Neural cell (in vitro differentiated cells): Measurements from ENCODE around the gene GARIN5A. TPM values are rescaled to one million over a fixed set of nuclear protein-coding genes. Genes with fewer than 3 reads are reported as not detected.
A peak's percentile ranks its signal among the peaks of the same experiment; 100 is the strongest.

Source experiments
- H2AFZ ChIP-seq: fragments of 200-600, 300-800 bp; sonication (generic), shearing (Covaris generic); 2 replicates; pipeline ENCODE4 v1.6.0; 2014; ENCODE audit warnings: low read depth, mild to moderate bottlenecking, antibody characterized with exemption, low read length, moderate library complexity
- H3F3A ChIP-seq: fragments of 200-600 bp; shearing (Covaris generic); 2 replicates; pipeline ENCODE4 v1.6.1; 2016; ENCODE audit warnings: mild to moderate bottlenecking, moderate library complexity, mixed read lengths, antibody characterized with exemption, low read length; ENCODE audit not compliant: insufficient read depth, poor library complexity, severe bottlenecking
- H3K27ac ChIP-seq: fragments of 200-600, 300-800 bp; sonication (generic), shearing (Covaris generic); 2 replicates; pipeline ENCODE4 v1.5.1; 2014; ENCODE audit warnings: mild to moderate bottlenecking, low read length, moderate library complexity
- H3K27me3 ChIP-seq: fragments of 300-800, 200-600 bp; sonication (generic), shearing (Covaris generic); 2 replicates; pipeline ENCODE4 v1.6.0; 2014; ENCODE audit warnings: mild to moderate bottlenecking, low read depth, low read length, moderate library complexity; ENCODE audit not compliant: insufficient read depth
- H3K36me3 ChIP-seq: fragments of 300-800, 200-600 bp; sonication (generic), shearing (Covaris generic); 2 replicates; pipeline ENCODE4 v1.5.1; 2014; ENCODE audit warnings: mild to moderate bottlenecking, antibody characterized with exemption, low read length, moderate library complexity; ENCODE audit not compliant: insufficient read depth
- H3K4me2 ChIP-seq: fragments of 300-800, 200-600 bp; sonication (generic), shearing (Covaris generic); 2 replicates; pipeline ENCODE4 v1.6.0; 2014; ENCODE audit warnings: mild to moderate bottlenecking, low read length
- H3K4me3 ChIP-seq: fragments of 300-800, 200-600 bp; sonication (generic), shearing (Covaris generic); 2 replicates; pipeline ENCODE4 v1.5.1; 2014; ENCODE audit warnings: mild to moderate bottlenecking, low read length, moderate library complexity
- H3K79me2 ChIP-seq: fragments of 200-600 bp; shearing (Covaris generic); replicated peaks from 2 replicates; pipeline ENCODE4 v1.6.0; 2014; ENCODE audit warnings: mild to moderate bottlenecking, low read length, moderate library complexity; ENCODE audit not compliant: insufficient read depth
- H3K9ac ChIP-seq: fragments of 300-800, 200-600 bp; sonication (generic), shearing (Covaris generic); 2 replicates; pipeline ENCODE4 v1.6.1; 2016; ENCODE audit warnings: mild to moderate bottlenecking, low read length, mixed read lengths
- H3K9me2 ChIP-seq: fragments of 200-600 bp; shearing (Covaris generic); 2 replicates; pipeline ENCODE4 v1.6.1; 2016; ENCODE audit warnings: mild to moderate bottlenecking, low read length, mixed read lengths; ENCODE audit not compliant: insufficient read depth
- H3K9me3 ChIP-seq: fragments of 200-600, 300-800 bp; sonication (generic), shearing (Covaris generic); 2 replicates; pipeline ENCODE4 v1.6.1; 2016; ENCODE audit warnings: mild to moderate bottlenecking, mixed run types, low read length, moderate library complexity, mixed read lengths
- H4K20me1 ChIP-seq: fragments of 200-600 bp; shearing (Covaris generic); 2 replicates; pipeline ENCODE4 v1.6.1; 2016; ENCODE audit warnings: mild to moderate bottlenecking, mixed run types; ENCODE audit not compliant: insufficient read depth
- CTCF ChIP-seq: fragments of 450-650 bp; IDR thresholded peaks from 2 replicates; pipeline ENCODE4 v1.5.1; 2014; ENCODE audit warnings: antibody characterized with exemption, mild to moderate bottlenecking, moderate library complexity; ENCODE audit not compliant: poor library complexity, severe bottlenecking
- EP300 ChIP-seq: fragments of 450-650 bp; conservative IDR thresholded peaks from 2 replicates; pipeline ENCODE4 v1.6.1; 2014; ENCODE audit warnings: antibody characterized with exemption, mild to moderate bottlenecking, moderate library complexity; ENCODE audit not compliant: poor library complexity, severe bottlenecking
- EZH2 ChIP-seq: fragments of 200-600, 300-800 bp; shearing (Covaris generic), sonication (generic); IDR thresholded peaks from 2 replicates; pipeline ENCODE4 v1.6.1; 2014; ENCODE audit warnings: antibody characterized with exemption, low read length, borderline replicate concordance, mild to moderate bottlenecking; ENCODE audit not compliant: insufficient read depth, poor library complexity, severe bottlenecking
- MXI1 ChIP-seq: fragments of 450-650 bp; conservative IDR thresholded peaks from 2 replicates; pipeline ENCODE4 v1.6.1; 2014; ENCODE audit warnings: antibody characterized with exemption, mild to moderate bottlenecking; ENCODE audit not compliant: poor library complexity, severe bottlenecking
- POLR2AphosphoS5 ChIP-seq: IDR thresholded peaks from 2 replicates; pipeline ENCODE4 v1.6.1; 2012
- RAD21 ChIP-seq: fragments of 450-650 bp; conservative IDR thresholded peaks from 2 replicates; pipeline ENCODE4 v1.6.1; 2014; ENCODE audit warnings: antibody characterized with exemption, mild to moderate bottlenecking, moderate library complexity
- REST ChIP-seq: IDR thresholded peaks from 2 replicates; pipeline ENCODE4 v1.6.1; 2012; ENCODE audit warnings: borderline replicate concordance
- SMC3 ChIP-seq: fragments of 450-650 bp; conservative IDR thresholded peaks from 2 replicates; pipeline ENCODE4 v1.6.1; 2014; ENCODE audit warnings: antibody characterized with exemption, mild to moderate bottlenecking, moderate library complexity; ENCODE audit not compliant: poor library complexity
- TAF1 ChIP-seq: IDR thresholded peaks from 2 replicates; pipeline ENCODE4 v1.6.1; 2012; ENCODE audit warnings: low read depth
- polyA plus RNA-seq: library from polyadenylated mRNA; depleted of rRNA; stranded (reverse); fragments of >200 nt; gene quantifications from 2 replicates; pipeline ENCODE4 v1.2.3, GENCODE V29; 2014

Gene GARIN5A
- polyA plus RNA-seq, 1 donor from 2014 or later: 3.3 TPM

GRCh38 chr19:50515168-50515561 lies 38.5 kb upstream of the GARIN5A start:
- H3K27me3 ChIP-seq: no peaks in the 10 kb centered on the region
- peaks cover 5% of the 10 kb centered on the region for H3K9me3 ChIP-seq
- TF ChIP-seq MXI1: no peak
- TF ChIP-seq REST: no peak
- no peak for TF ChIP-seq TAF1
- TF ChIP-seq RAD21: no peak
- TF ChIP-seq CTCF: no peak
- no peak for TF ChIP-seq SMC3
- no peak for TF ChIP-seq EP300
- no peak for TF ChIP-seq EZH2
- no peak for TF ChIP-seq POLR2AphosphoS5
- H3K9ac ChIP-seq: peak overlapping the region; percentile 35
- no peaks in the 10 kb centered on the region for H3K9me2 ChIP-seq
- H3K4me2 ChIP-seq: no peak overlapping the region
- H2AFZ ChIP-seq: no peak overlapping the region
- no peaks in the 10 kb centered on the region for H3F3A ChIP-seq
- peak overlapping the region; percentile 74 for H3K27ac ChIP-seq
- H4K20me1 ChIP-seq: no peaks in the 10 kb centered on the region
- peaks cover 10% of the 10 kb centered on the region for H3K36me3 ChIP-seq
- H3K79me2 ChIP-seq: no peaks in the 10 kb centered on the region
- H3K4me3 ChIP-seq: no peak overlapping the region

GRCh38 chr19:50514346-50515167 lies 37.9 kb upstream of the GARIN5A start:
- no peaks in the 10 kb centered on the region for H3F3A ChIP-seq
- no peaks in the 10 kb centered on the region for H4K20me1 ChIP-seq
- peak overlapping the region; percentile 74 for H3K27ac ChIP-seq
- H3K4me2 ChIP-seq: no peak overlapping the region
- H3K9me2 ChIP-seq: no peaks in the 10 kb centered on the region
- H3K4me3 ChIP-seq: peak overlapping the region; percentile 47
- H3K9ac ChIP-seq: peak overlapping the region; percentile 35
- H2AFZ ChIP-seq: no peak overlapping the region
- peaks cover 5% of the 10 kb centered on the region for H3K9me3 ChIP-seq
- H3K27me3 ChIP-seq: no peaks in the 10 kb centered on the region
- no peaks in the 10 kb centered on the region for H3K79me2 ChIP-seq
- peaks cover 10% of the 10 kb centered on the region for H3K36me3 ChIP-seq
- TF ChIP-seq EZH2 (no peak), REST (no peak), SMC3 (no peak)
